ENCODE results near the gene AK1. TPM values are rescaled to one million over a fixed set of nuclear protein-coding genes. Genes with fewer than 3 reads are reported as not detected.

Gene AK1
- total RNA-seq, 1 experiment from 2014 or later: 75.9 TPM

- no peak overlapping the region for H3K27ac Mint-ChIP-seq (ENCODE audit: low read depth, unreplicated experiment)
Measured at GRCh38 chr9:127816728-127817127, 60.7 kb downstream of the AK1 start.

More at GRCh38 chr9:127816728-127817127, 60.7 kb downstream of the AK1 start:
- ChIA-PET CTCF (interaction anchor here (0.6 to 1.1 kb wide), 2 partner anchors 9 to 53 kb away, joined by 3 to 4 read pairs; no protein-coding TSS in a partner anchor), POLR2A (interaction anchor here (0.5 to 1.3 kb wide), 3 partner anchors 47 to 219 kb away, joined by 3 read pairs; no protein-coding TSS in a partner anchor)
- BruUV-seq (replicated peaks): no TSS peak
- Mint-ChIP-seq H3K4me3 (ENCODE audit: unreplicated experiment) (no peak overlapping the region), H3K4me1 (ENCODE audit: insufficient read depth, unreplicated experiment) (no peaks in the 10 kb centered on the region), H3K36me3 (ENCODE audit: insufficient read depth, unreplicated experiment) (peaks cover 70% of the 10 kb centered on the region), H3K9me3 (ENCODE audit: unreplicated experiment) (no peaks in the 10 kb centered on the region), H3K27me3 (ENCODE audit: insufficient read depth, unreplicated experiment) (no peaks in the 10 kb centered on the region)
- intact Hi-C loops (cut with micrococcal nuclease): no loop called here
- no peak for TF ChIP-seq CTCF (IDR thresholded peaks at IDR 0.05; ENCODE audit: unreplicated experiment)
- no peak for DNase-seq (ENCODE audit: unreplicated experiment)

Small RNAs within 50 kb of the gene (microRNA-seq; reads per million reads assigned to microRNA genes)
- not detected for gene MIR4672

Other genes with a start within 250 kb of the AK1 start
- gene CFAP157, start 170.7 kb downstream of the AK1 start, total RNA-seq (2022): not detected in 2 replicates
- gene PTRH1, start 162.0 kb downstream of the AK1 start, total RNA-seq (2022): 35.2 and 37.8 TPM in 2 replicates
- gene TTC16, start 161.6 kb downstream of the AK1 start, total RNA-seq (2022): 0.19 and 0.32 TPM in 2 replicates
- gene TOR2A, start 142.4 kb downstream of the AK1 start, total RNA-seq (2022): 8.4 and 11.3 TPM in 2 replicates
- gene SH2D3C, start 99.0 kb downstream of the AK1 start, total RNA-seq (2022): not detected in 2 replicates
- 62.1 and 84.0 TPM in 2 replicates for gene CDK9, start 91.6 kb downstream of the AK1 start, total RNA-seq (2022)
- gene FPGS, start 74.8 kb downstream of the AK1 start, total RNA-seq (2022): 130 and 131 TPM in 2 replicates
- 19.2 and 22.1 TPM in 2 replicates for gene ENG, start 23.0 kb downstream of the AK1 start, total RNA-seq (2022)
- 16.5 and 17.6 TPM in 2 replicates for gene ST6GALNAC6, start 21.9 kb upstream of the AK1 start, total RNA-seq (2022)
- 36.3 and 39.5 TPM in 2 replicates for gene ST6GALNAC4, start 39.4 kb upstream of the AK1 start, total RNA-seq (2022)
- 4.0 and 5.7 TPM in 2 replicates for gene PIP5KL1, start 53.1 kb upstream of the AK1 start, total RNA-seq (2022)
- 41.5 and 41.8 TPM in 2 replicates for gene DPM2, start 60.2 kb upstream of the AK1 start, total RNA-seq (2022)
- gene EEIG1, start 103.3 kb upstream of the AK1 start, total RNA-seq (2022): 17.5 and 23.9 TPM in 2 replicates
- gene NAIF1, start 189.6 kb upstream of the AK1 start, total RNA-seq (2022): 15.8 and 17.1 TPM in 2 replicates
- gene SLC25A25, start 190.6 kb upstream of the AK1 start, total RNA-seq (2022): 11.1 and 15.5 TPM in 2 replicates